Vagina (tissue), 2 donors: ENCODE data around the gene PRDM16. TPM values are rescaled to one million over a fixed set of nuclear protein-coding genes. Genes with fewer than 3 reads are reported as not detected.

Experiments used
- DNase-seq, 2 donors: peaks; one replicate each; pipeline ENCODE4 v3.0.0-alpha.2; 2017; ENCODE audit errors: extremely low spot score in 2 of 2
- H3K27ac ChIP-seq: fragments of 200-600 bp; sonication (generic); one replicate; pipeline ENCODE4 v1.5.1; 2019
- H3K27me3 ChIP-seq: fragments of 200-600 bp; sonication (generic); one replicate; pipeline ENCODE4 v1.5.1; 2019
- H3K36me3 ChIP-seq, 2 donors: fragments of 200-600 bp; sonication (generic); one replicate each; pipeline ENCODE4 v1.5.1; 2017 to 2019
- H3K4me1 ChIP-seq: fragments of 200-600 bp; sonication (generic); one replicate; pipeline ENCODE4 v1.5.1; 2019
- H3K4me3 ChIP-seq, 2 donors: fragments of 200-600 bp; sonication (generic); 1 replicate in 1 of 2; 2 replicates in 1 of 2; pipeline ENCODE4 v1.5.1; 2016 to 2019
- H3K9me3 ChIP-seq: fragments of 200-600 bp; sonication (generic); one replicate; pipeline ENCODE4 v1.5.1; 2019
- POLR2A ChIP-seq, 2 donors: fragments of 450-650 bp; IDR thresholded peaks; one replicate each; pipeline ENCODE4 v1.6.1; 2017; ENCODE audit warnings: antibody characterized with exemption in 2 of 2, mild to moderate bottlenecking in 2 of 2, moderate library complexity in 2 of 2
- POLR2AphosphoS5 ChIP-seq, 2 donors: sonication (generic); formaldehyde crosslinking; IDR thresholded peaks; one replicate each; pipeline ENCODE4 v1.9.0; 2017; ENCODE audit warnings: antibody characterized with exemption in 2 of 2, mild to moderate bottlenecking in 2 of 2, low read depth in 1 of 2; ENCODE audit not compliant: insufficient read depth in 1 of 2
- intact Hi-C: fragments of 100-400 bp; cut with DNase I; formaldehyde crosslinking; loops from one replicate; pipeline ENCODE4 v1.15.1; 2023
- total RNA-seq: library from RNA; depleted of rRNA; stranded (reverse); fragments of >200 nt; gene quantifications from one replicate; pipeline ENCODE4 v1.2.3, GENCODE V29; 2016
- TF ChIP-seq, protein P1 (sequence below), 3 experiments: fragments of 450-650 bp in 2 of 3; fragments of 200-600 bp in 1 of 3; sonication (generic) in 1 of 3; IDR thresholded peaks; one replicate each; pipeline ENCODE4 v1.5.1; 2017 to 2019; ENCODE audit warnings: antibody characterized with exemption in 3 of 3, mild to moderate bottlenecking in 2 of 3, moderate library complexity in 2 of 3

The PRDM16 gene
- total RNA-seq, 1 donor from 2014 or later = 3.9 TPM

GRCh38 chr1:3033040-3033789 lies 35.8 kb upstream of the PRDM16 start:
- no peaks in the 10 kb centered on the region for H3K27me3 ChIP-seq
- H3K9me3 ChIP-seq = no peaks in the 10 kb centered on the region
- H3K4me1 ChIP-seq = no peaks in the 10 kb centered on the region
- intact Hi-C loops = no loop called here
- no peak overlapping the region for H3K27ac ChIP-seq
- H3K4me3 ChIP-seq = no peak overlapping the region
- no peak for DNase-seq
- no peaks in the 10 kb centered on the region for H3K36me3 ChIP-seq
- TF ChIP-seq, protein P1, sequence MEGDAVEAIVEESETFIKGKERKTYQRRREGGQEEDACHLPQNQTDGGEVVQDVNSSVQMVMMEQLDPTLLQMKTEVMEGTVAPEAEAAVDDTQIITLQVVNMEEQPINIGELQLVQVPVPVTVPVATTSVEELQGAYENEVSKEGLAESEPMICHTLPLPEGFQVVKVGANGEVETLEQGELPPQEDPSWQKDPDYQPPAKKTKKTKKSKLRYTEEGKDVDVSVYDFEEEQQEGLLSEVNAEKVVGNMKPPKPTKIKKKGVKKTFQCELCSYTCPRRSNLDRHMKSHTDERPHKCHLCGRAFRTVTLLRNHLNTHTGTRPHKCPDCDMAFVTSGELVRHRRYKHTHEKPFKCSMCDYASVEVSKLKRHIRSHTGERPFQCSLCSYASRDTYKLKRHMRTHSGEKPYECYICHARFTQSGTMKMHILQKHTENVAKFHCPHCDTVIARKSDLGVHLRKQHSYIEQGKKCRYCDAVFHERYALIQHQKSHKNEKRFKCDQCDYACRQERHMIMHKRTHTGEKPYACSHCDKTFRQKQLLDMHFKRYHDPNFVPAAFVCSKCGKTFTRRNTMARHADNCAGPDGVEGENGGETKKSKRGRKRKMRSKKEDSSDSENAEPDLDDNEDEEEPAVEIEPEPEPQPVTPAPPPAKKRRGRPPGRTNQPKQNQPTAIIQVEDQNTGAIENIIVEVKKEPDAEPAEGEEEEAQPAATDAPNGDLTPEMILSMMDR (IDR thresholded peaks at IDR 0.05) = no peak
- no peak for TF ChIP-seq POLR2AphosphoS5 (IDR thresholded peaks at IDR 0.05; ENCODE audit: insufficient read depth in 1 of 2, low read depth in 1 of 2)

- Histone ChIP-seq H3K9me3 (no peaks in the 10 kb centered on the region), H3K4me3 (no peak overlapping the region), H3K4me1 (no peaks in the 10 kb centered on the region), H3K36me3 (no peaks in the 10 kb centered on the region), H3K27ac (no peak overlapping the region), H3K27me3 (no peaks in the 10 kb centered on the region)
- no peak for TF ChIP-seq POLR2A (IDR thresholded peaks at IDR 0.05)
- TF ChIP-seq, protein P1 (IDR thresholded peaks at IDR 0.05) = no peak
- no peak for TF ChIP-seq POLR2AphosphoS5 (IDR thresholded peaks at IDR 0.05; ENCODE audit: insufficient read depth in 1 of 2, low read depth in 1 of 2)
- intact Hi-C loops = no loop called here
- DNase-seq = no peak
Observed at GRCh38 chr1:3033790-3034090, 35.3 kb upstream of the PRDM16 start.

DNA sequence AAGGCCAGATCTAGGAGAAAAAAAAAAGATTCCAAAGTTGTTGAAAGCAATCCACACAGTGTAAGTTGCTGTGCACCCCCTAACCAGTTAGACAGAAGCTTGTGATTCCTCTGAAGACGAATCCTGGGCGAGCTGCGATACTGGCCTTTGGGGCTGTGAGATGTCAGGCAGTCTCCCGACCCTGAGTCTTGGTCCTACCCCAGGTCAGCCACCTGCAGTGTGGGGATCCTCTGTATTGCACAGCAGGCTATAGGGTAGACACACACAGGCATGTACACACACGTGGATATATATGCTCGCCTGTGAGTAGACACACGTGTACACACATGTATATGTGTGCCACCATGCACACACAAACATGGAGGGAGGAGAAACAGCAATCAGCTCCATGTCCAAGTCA lies 34.8 kb upstream of the PRDM16 start:
- H3K36me3 ChIP-seq = no peaks in the 10 kb centered on the region
- H3K27me3 ChIP-seq = no peaks in the 10 kb centered on the region
- TF ChIP-seq, protein P1 (IDR thresholded peaks at IDR 0.05) = no peak
- TF ChIP-seq POLR2A (IDR thresholded peaks at IDR 0.05) = no peak
- TF ChIP-seq POLR2AphosphoS5 (IDR thresholded peaks at IDR 0.05; ENCODE audit: insufficient read depth in 1 of 2, low read depth in 1 of 2) = no peak
- H3K27ac ChIP-seq = no peak overlapping the region
- no peaks in the 10 kb centered on the region for H3K4me1 ChIP-seq
- no peaks in the 10 kb centered on the region for H3K9me3 ChIP-seq
- no peak overlapping the region for H3K4me3 ChIP-seq
- intact Hi-C loops = no loop called here
- DNase-seq = no peak

DNA sequence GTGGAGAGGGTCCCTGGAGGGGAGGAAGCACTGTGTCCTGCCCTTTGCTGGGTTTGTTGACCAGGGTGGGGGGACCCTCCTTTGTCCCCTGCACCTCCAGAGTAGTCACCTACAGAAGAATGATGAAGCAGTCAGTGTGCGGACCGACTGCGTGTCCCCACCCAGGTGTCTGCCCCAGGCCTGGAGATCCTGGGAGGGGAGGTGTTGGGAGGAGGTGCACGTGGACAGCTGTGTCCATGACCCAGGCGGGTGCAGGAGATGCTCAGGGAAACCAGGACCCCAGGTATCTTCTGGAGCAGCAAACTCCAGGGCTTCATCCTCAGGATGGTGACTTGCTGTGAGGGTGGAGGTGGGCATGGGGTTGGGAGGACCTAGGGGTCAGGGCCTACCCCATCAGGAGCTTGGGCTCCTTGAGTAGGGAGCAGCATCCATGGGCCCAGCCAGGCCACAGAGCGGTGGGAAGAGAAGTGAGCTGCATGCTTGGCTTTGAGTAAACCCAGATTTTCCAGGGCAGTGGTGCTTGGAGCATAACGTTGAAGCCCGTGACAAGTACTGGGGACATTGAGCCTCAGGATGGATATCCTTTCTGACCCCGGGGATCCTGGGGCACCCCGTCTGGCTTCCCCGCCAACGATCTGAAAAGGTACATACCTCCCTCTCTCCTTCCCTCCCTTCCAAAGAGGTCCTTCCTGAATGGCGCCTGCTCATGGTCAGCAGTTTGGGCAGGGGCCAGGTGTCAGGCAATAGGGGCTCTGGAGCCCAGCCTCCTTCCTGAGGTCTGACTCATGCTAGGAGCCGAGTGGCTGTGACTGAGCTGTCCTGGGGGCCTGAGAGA lies 34.1 kb upstream of the PRDM16 start:
- intact Hi-C loops = no loop called here
- H3K36me3 ChIP-seq = no peaks in the 10 kb centered on the region
- DNase-seq = no peak
- H3K27ac ChIP-seq = no peak overlapping the region
- no peaks in the 10 kb centered on the region for H3K4me1 ChIP-seq
- no peak for TF ChIP-seq POLR2A (IDR thresholded peaks at IDR 0.05)
- no peak for TF ChIP-seq POLR2AphosphoS5 (IDR thresholded peaks at IDR 0.05; ENCODE audit: insufficient read depth in 1 of 2, low read depth in 1 of 2)
- TF ChIP-seq, protein P1 (IDR thresholded peaks at IDR 0.05) = no peak
- no peaks in the 10 kb centered on the region for H3K27me3 ChIP-seq
- H3K4me3 ChIP-seq = no peak overlapping the region
- no peaks in the 10 kb centered on the region for H3K9me3 ChIP-seq
